ENCODE measurements around the gene ZBTB7C. TPM values are rescaled to one million over a fixed set of nuclear protein-coding genes. Genes with fewer than 3 reads are reported as not detected.

The ZBTB7C gene
- total and polyA plus RNA-seq, 2 of the 4 experiments (the other 2 are of a cell fraction): not detected

GRCh38 chr18:48171490-48172188, 237.5 kb downstream of the ZBTB7C start:
- no peak for ATAC-seq (ENCODE audit: low read depth)
- in situ Hi-C loops (cut with MboI; ENCODE audit: low sequenced_read_pairs): no loop called here
- H3K9me1 ChIP-seq (ENCODE audit: insufficient read depth, low read length): no peaks in the 10 kb centered on the region

More at GRCh38 chr18:48171490-48172188, 237.5 kb downstream of the ZBTB7C start:
- H4K5ac ChIP-seq (ENCODE audit: low read depth, low read length): no peak overlapping the region
- H3K4ac ChIP-seq (ENCODE audit: low read depth, low read length): no peak overlapping the region
- no peak overlapping the region for H2BK20ac ChIP-seq (ENCODE audit: low read depth, low read length)
- H2AFZ ChIP-seq (replicated peaks; ENCODE audit: low read length, poor library complexity): no peak overlapping the region
- peaks cover 19% of the 10 kb centered on the region for H3K27me3 ChIP-seq (ENCODE audit: control insufficient read depth, insufficient read depth, low read length)
- H3K9ac ChIP-seq (ENCODE audit: low read depth, low read length): no peak overlapping the region
- dilution Hi-C loops (cut with HindIII; ENCODE audit: low sequenced_read_pairs, unreplicated experiment): no loop called here
- H2AK9ac ChIP-seq (replicated peaks; ENCODE audit: low read depth, low read length, poor library complexity): no peak overlapping the region
- no peak for DNase-seq
- no peaks in the 10 kb centered on the region for H3K4me1 ChIP-seq (ENCODE audit: control insufficient read depth, insufficient read depth, low read length)
- H3K56ac ChIP-seq (ENCODE audit: extremely low read depth, insufficient read depth, low read length): no peak overlapping the region
- intact Hi-C loops (cut with micrococcal nuclease): no loop called here
- H3K14ac ChIP-seq (replicated peaks; ENCODE audit: low read depth, low read length): no peak overlapping the region
- H2BK120ac ChIP-seq (ENCODE audit: low read depth, low read length): no peak overlapping the region
- H3K4me3 ChIP-seq (ENCODE audit: insufficient read depth, low read depth, low read length): no peak overlapping the region
- no peaks in the 10 kb centered on the region for H4K20me1 ChIP-seq (ENCODE audit: insufficient read depth, low read length)
- H2AK5ac ChIP-seq (ENCODE audit: low read depth, low read length): no peak overlapping the region
- H3K79me1 ChIP-seq (ENCODE audit: low read depth in 1 of 2, low read length in 2 of 2): no peaks in the 10 kb centered on the region
- POLR2A ChIA-PET (ENCODE audit: unreplicated experiment): no interaction called here
- no peak overlapping the region for H2BK5ac ChIP-seq (ENCODE audit: low read depth, low read length, poor library complexity, severe bottlenecking)
- H3K18ac ChIP-seq (ENCODE audit: low read depth, low read length): no peak overlapping the region
- no peak overlapping the region for H3K23ac ChIP-seq (ENCODE audit: low read depth, low read length)
- CTCF ChIA-PET: no interaction called here
- BruUV-seq (replicated peaks): no TSS peak
- 33% methylated on average over 2 of the region's 6 CpGs; no CpG with 5 or more reads in 1 of the 2 experiments for WGBS, 2 experiments (ENCODE audit: extremely low coverage in 2 of 2, insufficient read length in 1 of 2)
- no peak overlapping the region for H2BK15ac ChIP-seq (ENCODE audit: low read depth, low read length)
- no peaks in the 10 kb centered on the region for H3K36me3 ChIP-seq (ENCODE audit: control insufficient read depth, insufficient read depth, low read length)
- H3K9me3 ChIP-seq (ENCODE audit: control insufficient read depth, insufficient read depth, low read length): no peaks in the 10 kb centered on the region
- H3K27ac ChIP-seq (ENCODE audit: insufficient read depth, low read length): no peak overlapping the region
- no peak overlapping the region for H3K4me2 ChIP-seq (ENCODE audit: low read depth, low read length)
- TF ChIP-seq BHLHE40 (IDR thresholded peaks at IDR 0.05; ENCODE audit: low read depth, low read length): no peak
- TF ChIP-seq, protein P1, sequence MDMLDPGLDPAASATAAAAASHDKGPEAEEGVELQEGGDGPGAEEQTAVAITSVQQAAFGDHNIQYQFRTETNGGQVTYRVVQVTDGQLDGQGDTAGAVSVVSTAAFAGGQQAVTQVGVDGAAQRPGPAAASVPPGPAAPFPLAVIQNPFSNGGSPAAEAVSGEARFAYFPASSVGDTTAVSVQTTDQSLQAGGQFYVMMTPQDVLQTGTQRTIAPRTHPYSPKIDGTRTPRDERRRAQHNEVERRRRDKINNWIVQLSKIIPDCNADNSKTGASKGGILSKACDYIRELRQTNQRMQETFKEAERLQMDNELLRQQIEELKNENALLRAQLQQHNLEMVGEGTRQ (IDR thresholded peaks at IDR 0.05; ENCODE audit: low read depth, low read length): no peak
- TF ChIP-seq POLR2A (IDR thresholded peaks at IDR 0.05; ENCODE audit: low read depth, low read length): no peak
- TF ChIP-seq CHD1 (IDR thresholded peaks at IDR 0.05; ENCODE audit: low read depth, low read length): no peak
- no peak for TF ChIP-seq MAZ (IDR thresholded peaks at IDR 0.05; ENCODE audit: borderline replicate concordance, low read depth, low read length)
- TF ChIP-seq RAD21 (IDR thresholded peaks at IDR 0.05; ENCODE audit: low read length): no peak
- no peak for TF ChIP-seq CEBPB (IDR thresholded peaks at IDR 0.05; ENCODE audit: low read depth, low read length)
- no peak for TF ChIP-seq SMC3 (IDR thresholded peaks at IDR 0.05; ENCODE audit: low read depth, low read length)
- TF ChIP-seq RCOR1 (IDR thresholded peaks at IDR 0.05; ENCODE audit: insufficient replicate concordance, low read length): no peak
- no peak for TF ChIP-seq MAFK (IDR thresholded peaks at IDR 0.05; ENCODE audit: low read depth, low read length)
- TF ChIP-seq FOS (IDR thresholded peaks at IDR 0.05; ENCODE audit: low read depth, low read length): no peak
- TF ChIP-seq, protein P2, sequence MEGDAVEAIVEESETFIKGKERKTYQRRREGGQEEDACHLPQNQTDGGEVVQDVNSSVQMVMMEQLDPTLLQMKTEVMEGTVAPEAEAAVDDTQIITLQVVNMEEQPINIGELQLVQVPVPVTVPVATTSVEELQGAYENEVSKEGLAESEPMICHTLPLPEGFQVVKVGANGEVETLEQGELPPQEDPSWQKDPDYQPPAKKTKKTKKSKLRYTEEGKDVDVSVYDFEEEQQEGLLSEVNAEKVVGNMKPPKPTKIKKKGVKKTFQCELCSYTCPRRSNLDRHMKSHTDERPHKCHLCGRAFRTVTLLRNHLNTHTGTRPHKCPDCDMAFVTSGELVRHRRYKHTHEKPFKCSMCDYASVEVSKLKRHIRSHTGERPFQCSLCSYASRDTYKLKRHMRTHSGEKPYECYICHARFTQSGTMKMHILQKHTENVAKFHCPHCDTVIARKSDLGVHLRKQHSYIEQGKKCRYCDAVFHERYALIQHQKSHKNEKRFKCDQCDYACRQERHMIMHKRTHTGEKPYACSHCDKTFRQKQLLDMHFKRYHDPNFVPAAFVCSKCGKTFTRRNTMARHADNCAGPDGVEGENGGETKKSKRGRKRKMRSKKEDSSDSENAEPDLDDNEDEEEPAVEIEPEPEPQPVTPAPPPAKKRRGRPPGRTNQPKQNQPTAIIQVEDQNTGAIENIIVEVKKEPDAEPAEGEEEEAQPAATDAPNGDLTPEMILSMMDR (conservative IDR thresholded peaks at IDR 0.05; ENCODE audit: low read depth, low read length): no peak
- TF ChIP-seq NFE2L2 (IDR thresholded peaks at IDR 0.05; ENCODE audit: low read depth, low read length): no peak
- no peak for TF ChIP-seq RFX5 (IDR thresholded peaks at IDR 0.05; ENCODE audit: low read depth, low read length)
- TF ChIP-seq MXI1 (IDR thresholded peaks at IDR 0.05; ENCODE audit: borderline replicate concordance, low read depth, low read length): no peak
- TF ChIP-seq, protein P3, sequence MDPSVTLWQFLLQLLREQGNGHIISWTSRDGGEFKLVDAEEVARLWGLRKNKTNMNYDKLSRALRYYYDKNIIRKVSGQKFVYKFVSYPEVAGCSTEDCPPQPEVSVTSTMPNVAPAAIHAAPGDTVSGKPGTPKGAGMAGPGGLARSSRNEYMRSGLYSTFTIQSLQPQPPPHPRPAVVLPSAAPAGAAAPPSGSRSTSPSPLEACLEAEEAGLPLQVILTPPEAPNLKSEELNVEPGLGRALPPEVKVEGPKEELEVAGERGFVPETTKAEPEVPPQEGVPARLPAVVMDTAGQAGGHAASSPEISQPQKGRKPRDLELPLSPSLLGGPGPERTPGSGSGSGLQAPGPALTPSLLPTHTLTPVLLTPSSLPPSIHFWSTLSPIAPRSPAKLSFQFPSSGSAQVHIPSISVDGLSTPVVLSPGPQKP (IDR thresholded peaks at IDR 0.05; ENCODE audit: borderline replicate concordance, low read depth, low read length): no peak
- no peak overlapping the region for H4K91ac ChIP-seq (ENCODE audit: insufficient read depth, low read depth, low read length)
- H4K8ac ChIP-seq (ENCODE audit: low read depth in 2 of 2, low read length in 2 of 2): no peak overlapping the region
